ENCODE measurements around the gene PARL.

The PARL gene

GRCh38 chr3:183884427-183885296, at the start of gene PARL:
Gene PARL (minus strand): TSS chr3:183884880. CDS start chr3:183884846, 34 bp downstream.
- peak; percentile 62 for DNase-seq (ENCODE audit: low read depth, low spot score)
- H3K4me3 ChIP-seq, result peak within 1 kb of the TSS; percentile 87
- H3K36me3 ChIP-seq (ENCODE audit: insufficient read depth, low read length), result no peaks in the 10 kb centered on the region
- peak within 1 kb of the TSS; percentile 85 for H3K9ac ChIP-seq (ENCODE audit: insufficient read length)
- no peak within 1 kb of the TSS for H3K27ac ChIP-seq
- H3K9me3 ChIP-seq (ENCODE audit: low read depth, low read length), result no peaks in the 10 kb centered on the region
- TF ChIP-seq EZH2 (IDR thresholded peaks at IDR 0.05) (no peak), POLR2AphosphoS5 (IDR thresholded peaks at IDR 0.05; ENCODE audit: borderline replicate concordance, low read depth, low read length) (peak; percentile 92), FOXP2 (optimal IDR thresholded peaks at IDR 0.05; ENCODE audit: control extremely low read depth, extremely low read length, insufficient read depth) (peak; percentile 98)

- Histone ChIP-seq H3K4me3 (no peak overlapping the region), H3K27ac (no peak overlapping the region), H3K36me3 (ENCODE audit: insufficient read depth, low read length) (peaks cover 43% of the 10 kb centered on the region), H3K9ac (ENCODE audit: insufficient read length) (no peak overlapping the region), H3K9me3 (ENCODE audit: low read depth, low read length) (no peaks in the 10 kb centered on the region)
- DNase-seq (ENCODE audit: low read depth, low spot score), result no peak
- TF ChIP-seq EZH2 (IDR thresholded peaks at IDR 0.05), result no peak
- TF ChIP-seq FOXP2 (optimal IDR thresholded peaks at IDR 0.05; ENCODE audit: control extremely low read depth, extremely low read length, insufficient read depth), result no peak
- no peak for TF ChIP-seq POLR2AphosphoS5 (IDR thresholded peaks at IDR 0.05; ENCODE audit: borderline replicate concordance, low read depth, low read length)
Observed at GRCh38 chr3:183933160-183933559, 48.5 kb upstream of the PARL start.

DNA sequence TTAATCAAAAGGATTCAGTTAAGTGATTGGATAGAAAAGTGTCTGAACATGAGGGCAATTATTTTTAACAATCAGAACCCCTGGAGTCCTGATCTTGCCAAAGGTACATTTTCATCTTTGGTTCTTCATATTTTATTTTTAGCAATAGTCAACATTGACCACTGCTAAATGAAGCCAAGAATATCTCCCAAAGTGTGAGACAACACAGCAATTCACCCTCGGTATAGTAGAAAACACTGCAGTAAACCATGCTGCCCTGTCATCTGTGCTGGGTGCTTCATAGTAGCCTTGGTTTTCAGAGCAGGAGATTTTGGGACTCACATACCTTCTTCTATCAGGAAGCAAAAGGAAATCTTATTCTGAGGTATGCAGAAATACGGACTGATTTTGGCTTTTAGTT, 47.2 kb upstream of the PARL start:
- H3K36me3 ChIP-seq (ENCODE audit: insufficient read depth, low read length), result peaks cover 40% of the 10 kb centered on the region
- H3K27ac ChIP-seq, result no peak overlapping the region
- H3K9ac ChIP-seq (ENCODE audit: insufficient read length), result no peak overlapping the region
- H3K9me3 ChIP-seq (ENCODE audit: low read depth, low read length), result no peaks in the 10 kb centered on the region
- no peak for DNase-seq (ENCODE audit: low read depth, low spot score)
- no peak for TF ChIP-seq EZH2 (IDR thresholded peaks at IDR 0.05)
- TF ChIP-seq FOXP2 (optimal IDR thresholded peaks at IDR 0.05; ENCODE audit: control extremely low read depth, extremely low read length, insufficient read depth), result no peak
- TF ChIP-seq POLR2AphosphoS5 (IDR thresholded peaks at IDR 0.05; ENCODE audit: borderline replicate concordance, low read depth, low read length), result no peak
- no peak overlapping the region for H3K4me3 ChIP-seq

- DNase-seq (ENCODE audit: low read depth, low spot score), result no peak
- H3K9me3 ChIP-seq (ENCODE audit: low read depth, low read length), result no peaks in the 10 kb centered on the region
- no peak for TF ChIP-seq FOXP2 (optimal IDR thresholded peaks at IDR 0.05; ENCODE audit: control extremely low read depth, extremely low read length, insufficient read depth)
- TF ChIP-seq POLR2AphosphoS5 (IDR thresholded peaks at IDR 0.05; ENCODE audit: borderline replicate concordance, low read depth, low read length), result no peak
- TF ChIP-seq EZH2 (IDR thresholded peaks at IDR 0.05), result no peak
- H3K27ac ChIP-seq, result no peak overlapping the region
- no peak overlapping the region for H3K4me3 ChIP-seq
- H3K9ac ChIP-seq (ENCODE audit: insufficient read length), result no peak overlapping the region
- H3K36me3 ChIP-seq (ENCODE audit: insufficient read depth, low read length), result peaks cover 38% of the 10 kb centered on the region
Observed at GRCh38 chr3:183930086-183930485, 45.4 kb upstream of the PARL start.

DNA sequence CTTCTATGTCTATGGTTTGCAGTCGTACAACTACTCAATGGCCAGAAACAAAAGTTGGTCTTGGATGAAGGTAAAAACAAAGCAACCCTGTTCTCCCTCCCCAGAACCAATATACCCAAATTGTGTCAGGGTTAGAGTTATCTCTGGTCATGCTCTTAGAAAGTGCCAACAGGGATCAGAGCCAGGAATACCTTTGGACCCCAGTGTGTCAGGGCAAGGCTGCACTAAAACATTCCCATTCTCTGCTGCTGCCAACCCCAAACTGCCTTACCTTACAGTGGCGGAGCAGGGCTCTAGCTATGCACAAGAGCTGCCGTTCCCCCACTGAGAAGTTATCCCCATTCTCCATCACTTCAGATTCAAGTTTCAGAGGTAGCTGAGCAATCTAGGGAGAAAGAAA, 42.4 kb upstream of the PARL start:
- Histone ChIP-seq H3K9ac (ENCODE audit: insufficient read length) (no peak overlapping the region), H3K27ac (no peak overlapping the region), H3K36me3 (ENCODE audit: insufficient read depth, low read length) (peaks cover 54% of the 10 kb centered on the region), H3K4me3 (no peak overlapping the region), H3K9me3 (ENCODE audit: low read depth, low read length) (no peaks in the 10 kb centered on the region)
- no peak for DNase-seq (ENCODE audit: low read depth, low spot score)
- no peak for TF ChIP-seq EZH2 (IDR thresholded peaks at IDR 0.05)
- TF ChIP-seq POLR2AphosphoS5 (IDR thresholded peaks at IDR 0.05; ENCODE audit: borderline replicate concordance, low read depth, low read length), result no peak
- no peak for TF ChIP-seq FOXP2 (optimal IDR thresholded peaks at IDR 0.05; ENCODE audit: control extremely low read depth, extremely low read length, insufficient read depth)

GRCh38 chr3:183924956-183925355, 40.3 kb upstream of the PARL start:
- Histone ChIP-seq H3K9me3 (ENCODE audit: low read depth, low read length) (no peaks in the 10 kb centered on the region), H3K36me3 (ENCODE audit: insufficient read depth, low read length) (peaks cover 62% of the 10 kb centered on the region), H3K9ac (ENCODE audit: insufficient read length) (no peak overlapping the region), H3K4me3 (no peak overlapping the region), H3K27ac (no peak overlapping the region)
- no peak for DNase-seq (ENCODE audit: low read depth, low spot score)
- no peak for TF ChIP-seq FOXP2 (optimal IDR thresholded peaks at IDR 0.05; ENCODE audit: control extremely low read depth, extremely low read length, insufficient read depth)
- TF ChIP-seq POLR2AphosphoS5 (IDR thresholded peaks at IDR 0.05; ENCODE audit: borderline replicate concordance, low read depth, low read length), result no peak
- no peak for TF ChIP-seq EZH2 (IDR thresholded peaks at IDR 0.05)

DNA sequence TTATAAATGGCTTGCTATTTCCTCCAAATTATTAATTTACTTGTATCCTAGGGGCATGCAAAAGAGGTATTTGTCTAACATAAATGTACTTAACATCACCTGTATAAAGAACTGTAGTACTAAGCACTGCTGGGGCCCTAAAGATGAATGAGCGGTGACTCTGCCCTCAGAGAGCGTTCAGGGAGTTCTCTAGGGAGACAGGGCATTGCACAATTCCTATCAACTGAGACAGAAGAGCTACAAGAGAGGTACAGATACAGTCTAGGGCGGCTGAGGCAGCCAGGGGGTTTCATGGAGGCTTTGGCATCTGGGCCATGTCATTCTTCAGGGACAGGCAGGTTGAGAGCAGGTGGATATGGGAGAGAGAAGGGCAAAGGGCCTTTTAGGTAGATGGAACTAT, 39.9 kb upstream of the PARL start:
- Histone ChIP-seq H3K36me3 (ENCODE audit: insufficient read depth, low read length) (peaks cover 62% of the 10 kb centered on the region), H3K9me3 (ENCODE audit: low read depth, low read length) (no peaks in the 10 kb centered on the region), H3K27ac (no peak overlapping the region), H3K9ac (ENCODE audit: insufficient read length) (no peak overlapping the region), H3K4me3 (no peak overlapping the region)
- no peak for DNase-seq (ENCODE audit: low read depth, low spot score)
- TF ChIP-seq POLR2AphosphoS5 (IDR thresholded peaks at IDR 0.05; ENCODE audit: borderline replicate concordance, low read depth, low read length) (no peak), FOXP2 (optimal IDR thresholded peaks at IDR 0.05; ENCODE audit: control extremely low read depth, extremely low read length, insufficient read depth) (no peak), EZH2 (IDR thresholded peaks at IDR 0.05) (no peak)

DNA sequence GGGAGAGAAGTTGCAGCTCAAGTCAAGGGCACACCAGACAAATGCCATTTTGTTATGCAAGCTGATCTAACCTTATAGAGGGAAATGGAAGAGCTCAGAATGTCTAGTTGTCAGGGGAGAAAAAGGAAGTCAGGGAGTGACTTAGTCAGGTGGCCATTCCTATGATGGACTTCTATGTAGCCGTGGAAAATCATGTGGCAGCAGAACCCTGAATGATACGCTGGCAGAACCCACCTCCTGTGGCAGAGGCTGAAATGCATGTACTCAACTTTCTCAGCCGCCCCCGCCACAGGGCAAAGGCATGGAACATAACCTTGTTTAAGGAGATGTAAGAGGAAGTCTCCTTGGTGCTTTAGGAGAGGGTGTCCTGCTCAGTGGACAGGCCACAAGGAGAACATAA, 37.7 kb upstream of the PARL start:
- Histone ChIP-seq H3K27ac (no peak overlapping the region), H3K9ac (ENCODE audit: insufficient read length) (no peak overlapping the region), H3K4me3 (no peak overlapping the region), H3K9me3 (ENCODE audit: low read depth, low read length) (no peaks in the 10 kb centered on the region), H3K36me3 (ENCODE audit: insufficient read depth, low read length) (peaks cover 51% of the 10 kb centered on the region)
- TF ChIP-seq FOXP2 (optimal IDR thresholded peaks at IDR 0.05; ENCODE audit: control extremely low read depth, extremely low read length, insufficient read depth), result no peak
- no peak for TF ChIP-seq EZH2 (IDR thresholded peaks at IDR 0.05)
- TF ChIP-seq POLR2AphosphoS5 (IDR thresholded peaks at IDR 0.05; ENCODE audit: borderline replicate concordance, low read depth, low read length), result no peak
- DNase-seq (ENCODE audit: low read depth, low spot score), result no peak
